Measurements from ENCODE around the gene PIPOX.

The PIPOX gene

DNA sequence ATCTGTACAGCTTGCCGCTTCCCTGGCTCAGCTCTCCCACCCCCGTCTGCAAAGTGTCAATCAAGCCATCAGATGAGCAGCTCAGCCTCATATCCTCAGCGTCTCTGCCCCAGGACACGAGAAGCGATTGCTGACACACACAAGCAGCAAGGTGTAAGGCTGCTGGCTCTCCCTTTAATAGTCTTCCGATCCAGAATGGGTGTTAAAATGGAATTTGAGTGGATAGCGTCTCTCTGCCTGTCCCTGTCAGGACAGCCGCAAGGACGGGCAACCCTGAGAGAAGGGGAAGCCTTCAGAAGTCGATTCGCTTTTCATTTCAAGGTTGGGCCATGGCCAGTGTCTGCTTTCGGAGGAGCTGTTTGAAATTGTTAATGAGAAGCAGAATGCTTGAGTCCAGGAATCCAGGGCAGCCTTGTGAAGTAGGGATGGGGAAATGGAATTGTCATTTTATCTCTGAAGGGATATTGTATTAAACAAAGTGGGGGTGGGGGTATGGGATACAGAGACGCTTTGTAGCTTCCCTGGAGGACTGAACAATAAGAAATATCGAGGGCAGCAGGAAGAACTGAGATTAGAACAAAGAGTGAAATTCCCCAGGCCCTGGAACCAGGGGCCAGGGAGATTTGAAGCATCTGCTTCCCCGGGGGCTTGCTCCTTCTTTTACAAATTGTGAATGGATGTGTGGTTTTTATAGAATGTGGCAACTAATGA is 4.7 kb upstream of the PIPOX start:
- H3K9me3 ChIP-seq (ENCODE audit: control insufficient read depth, insufficient read depth, low read depth, low read length), result peaks cover 24% of the 10 kb centered on the region
- peak overlapping the region; percentile 35; the same call in 1 of the 2 replicates for H3K27ac ChIP-seq (ENCODE audit: low read depth, low read length)
- H3K4me1 ChIP-seq (ENCODE audit: control insufficient read depth, insufficient read depth, low read length), result peaks cover 58% of the 10 kb centered on the region
- no peak overlapping the region for H3K4me3 ChIP-seq (ENCODE audit: low read depth, low read length)
- peak overlapping the region; percentile 36 for H3K9ac ChIP-seq (ENCODE audit: low read length)
- H3K27me3 ChIP-seq (ENCODE audit: control insufficient read depth, insufficient read depth, low read length), result no peaks in the 10 kb centered on the region
- no peaks in the 10 kb centered on the region for H3K36me3 ChIP-seq (ENCODE audit: control insufficient read depth, insufficient read depth, low read length)

DNA sequence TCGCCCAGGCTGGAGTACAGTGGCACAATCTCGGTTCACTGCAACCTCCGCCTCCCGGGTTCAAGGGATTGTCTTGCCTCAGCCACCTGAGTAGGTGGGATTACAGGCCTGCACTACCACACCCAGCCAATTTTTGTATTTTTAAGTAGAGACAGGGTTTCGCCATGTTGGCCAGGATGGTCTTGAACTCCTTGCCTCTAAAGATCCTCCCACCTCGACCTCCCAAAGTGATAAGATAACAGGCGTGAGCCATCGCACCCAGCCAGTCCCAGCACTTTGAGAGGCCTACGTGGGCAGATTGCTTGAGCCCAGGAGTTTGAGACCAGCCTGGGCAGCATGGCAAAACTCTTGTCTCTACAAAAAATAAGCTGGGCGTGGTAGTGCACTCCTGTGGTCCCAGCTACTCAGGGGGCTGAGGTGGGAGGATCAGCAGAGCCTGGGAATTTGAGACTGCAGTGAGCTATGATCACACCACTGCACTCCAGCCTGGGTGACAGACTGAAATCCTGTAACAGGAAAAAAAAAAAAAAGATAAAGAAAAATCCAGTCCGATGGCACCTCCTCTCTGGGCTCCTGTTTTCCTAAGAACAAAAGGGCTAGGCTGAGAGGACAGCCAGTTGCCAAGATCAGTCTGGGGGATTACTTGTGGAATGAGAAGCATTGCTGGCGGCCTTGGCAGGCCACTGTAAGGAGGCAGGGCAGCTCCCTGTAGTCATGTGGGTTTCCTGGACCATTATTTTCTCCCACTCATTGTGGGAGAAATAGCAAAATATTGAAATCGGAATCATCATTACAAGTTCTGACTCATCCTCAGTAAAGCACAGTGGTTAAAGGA is 3.0 kb upstream of the PIPOX start:
- no peaks in the 10 kb centered on the region for H3K27me3 ChIP-seq (ENCODE audit: control insufficient read depth, insufficient read depth, low read length)
- peaks cover 10% of the 10 kb centered on the region for H3K9me3 ChIP-seq (ENCODE audit: control insufficient read depth, insufficient read depth, low read depth, low read length)
- H3K9ac ChIP-seq (ENCODE audit: low read length), result no peak overlapping the region
- peaks cover 3% of the 10 kb centered on the region; the same call in 1 of the 2 replicates for H3K36me3 ChIP-seq (ENCODE audit: control insufficient read depth, insufficient read depth, low read length)
- peaks cover 70% of the 10 kb centered on the region for H3K4me1 ChIP-seq (ENCODE audit: control insufficient read depth, insufficient read depth, low read length)
- H3K27ac ChIP-seq (ENCODE audit: low read depth, low read length), result no peak overlapping the region; the same call in 1 of the 2 replicates
- no peak overlapping the region for H3K4me3 ChIP-seq (ENCODE audit: low read depth, low read length)

DNA sequence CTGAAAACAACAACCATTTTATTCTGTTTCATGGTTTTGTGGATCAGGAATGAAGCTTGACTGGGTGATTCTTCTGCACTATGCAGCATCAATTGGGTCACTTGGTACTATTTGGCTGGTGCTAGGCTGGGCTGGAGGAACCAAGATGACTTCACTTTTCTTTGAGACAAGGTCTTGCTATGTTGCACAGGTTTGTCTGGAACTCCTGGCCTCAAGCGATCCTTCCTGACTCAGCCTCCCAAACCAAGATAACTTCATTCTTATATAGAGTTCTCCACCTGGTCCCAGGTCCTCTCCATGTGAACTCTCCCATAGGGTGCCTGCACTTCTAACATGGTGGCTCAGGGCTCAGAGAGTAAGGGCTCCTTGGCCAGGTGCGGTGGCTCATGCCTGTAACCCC is 1.9 kb upstream of the PIPOX start:
- Histone ChIP-seq H3K4me3 (ENCODE audit: low read depth, low read length) (no peak overlapping the region), H3K4me1 (ENCODE audit: control insufficient read depth, insufficient read depth, low read length) (peaks cover 72% of the 10 kb centered on the region), H3K9me3 (ENCODE audit: control insufficient read depth, insufficient read depth, low read depth, low read length) (no peaks in the 10 kb centered on the region), H3K9ac (ENCODE audit: low read length) (no peak overlapping the region), H3K27ac (ENCODE audit: low read depth, low read length) (no peak overlapping the region), H3K36me3 (ENCODE audit: control insufficient read depth, insufficient read depth, low read length) (peaks cover 5% of the 10 kb centered on the region; the same call in 1 of the 2 replicates), H3K27me3 (ENCODE audit: control insufficient read depth, insufficient read depth, low read length) (no peaks in the 10 kb centered on the region)

DNA sequence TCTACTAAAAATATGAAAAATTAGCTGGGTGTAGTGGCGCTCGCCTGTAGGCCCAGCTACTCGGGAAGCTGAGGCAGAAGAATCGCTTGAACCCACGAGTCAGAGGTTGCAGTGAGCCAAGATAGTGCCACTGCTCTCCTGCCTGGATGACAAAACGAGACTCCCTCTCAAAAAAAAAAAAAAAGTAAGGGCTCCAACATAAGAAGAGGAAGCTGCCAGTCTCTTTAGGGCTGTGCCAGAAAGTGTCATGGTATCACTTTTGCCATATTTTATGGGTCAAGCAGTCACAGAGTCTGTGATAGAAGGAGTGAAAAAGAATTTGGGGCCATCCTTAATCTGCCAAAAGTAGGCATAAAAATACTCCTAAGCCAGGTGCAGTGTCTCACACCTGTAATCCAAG is 1.4 kb upstream of the PIPOX start:
- Histone ChIP-seq H3K9me3 (ENCODE audit: control insufficient read depth, insufficient read depth, low read depth, low read length) (no peaks in the 10 kb centered on the region), H3K27me3 (ENCODE audit: control insufficient read depth, insufficient read depth, low read length) (no peaks in the 10 kb centered on the region), H3K4me3 (ENCODE audit: low read depth, low read length) (no peak overlapping the region), H3K4me1 (ENCODE audit: control insufficient read depth, insufficient read depth, low read length) (peaks cover 71% of the 10 kb centered on the region), H3K9ac (ENCODE audit: low read length) (peak overlapping the region; percentile 90), H3K27ac (ENCODE audit: low read depth, low read length) (peak overlapping the region; percentile 95), H3K36me3 (ENCODE audit: control insufficient read depth, insufficient read depth, low read length) (peaks cover 5% of the 10 kb centered on the region; the same call in 1 of the 2 replicates)

DNA sequence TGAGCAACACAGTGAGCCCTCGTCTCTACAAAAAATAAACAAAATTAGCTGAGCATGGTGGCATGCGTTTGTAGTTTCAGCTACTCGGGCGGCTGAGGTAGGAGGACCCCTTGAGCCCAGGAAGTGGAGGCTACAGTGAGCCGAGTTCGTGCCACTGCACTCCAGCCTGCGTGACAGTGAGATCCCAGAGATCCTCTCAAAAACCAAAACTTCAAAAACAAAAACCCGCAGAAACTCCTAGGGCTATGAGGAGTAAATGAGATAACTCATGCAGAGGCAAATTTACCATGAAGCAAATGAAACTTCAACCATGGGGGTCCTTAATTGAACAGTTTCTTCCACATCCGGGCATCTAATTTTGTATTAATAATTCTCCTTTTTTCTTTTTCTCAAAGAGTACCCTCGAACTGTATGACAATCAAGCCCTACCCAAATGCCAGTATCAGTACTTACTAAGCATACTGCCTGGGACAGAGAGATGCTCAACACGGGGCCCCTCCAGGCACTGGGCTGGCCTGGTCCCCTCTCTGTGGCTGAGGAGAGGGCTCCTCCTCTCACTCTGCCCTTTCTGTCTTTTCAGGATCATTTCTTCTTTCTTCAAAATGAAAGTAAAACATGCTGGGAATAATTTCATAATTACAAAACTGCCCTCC is 789 bp upstream of the PIPOX start:
- H3K36me3 ChIP-seq (ENCODE audit: control insufficient read depth, insufficient read depth, low read length), result peaks cover 5% of the 10 kb centered on the region; the same call in 1 of the 2 replicates
- H3K9me3 ChIP-seq (ENCODE audit: control insufficient read depth, insufficient read depth, low read depth, low read length), result no peaks in the 10 kb centered on the region
- no peaks in the 10 kb centered on the region for H3K27me3 ChIP-seq (ENCODE audit: control insufficient read depth, insufficient read depth, low read length)
- peak overlapping the region; percentile 90 for H3K9ac ChIP-seq (ENCODE audit: low read length)
- H3K4me3 ChIP-seq (ENCODE audit: low read depth, low read length), result no peak overlapping the region
- peaks cover 68% of the 10 kb centered on the region for H3K4me1 ChIP-seq (ENCODE audit: control insufficient read depth, insufficient read depth, low read length)
- peak overlapping the region; percentile 95 for H3K27ac ChIP-seq (ENCODE audit: low read depth, low read length)

DNA sequence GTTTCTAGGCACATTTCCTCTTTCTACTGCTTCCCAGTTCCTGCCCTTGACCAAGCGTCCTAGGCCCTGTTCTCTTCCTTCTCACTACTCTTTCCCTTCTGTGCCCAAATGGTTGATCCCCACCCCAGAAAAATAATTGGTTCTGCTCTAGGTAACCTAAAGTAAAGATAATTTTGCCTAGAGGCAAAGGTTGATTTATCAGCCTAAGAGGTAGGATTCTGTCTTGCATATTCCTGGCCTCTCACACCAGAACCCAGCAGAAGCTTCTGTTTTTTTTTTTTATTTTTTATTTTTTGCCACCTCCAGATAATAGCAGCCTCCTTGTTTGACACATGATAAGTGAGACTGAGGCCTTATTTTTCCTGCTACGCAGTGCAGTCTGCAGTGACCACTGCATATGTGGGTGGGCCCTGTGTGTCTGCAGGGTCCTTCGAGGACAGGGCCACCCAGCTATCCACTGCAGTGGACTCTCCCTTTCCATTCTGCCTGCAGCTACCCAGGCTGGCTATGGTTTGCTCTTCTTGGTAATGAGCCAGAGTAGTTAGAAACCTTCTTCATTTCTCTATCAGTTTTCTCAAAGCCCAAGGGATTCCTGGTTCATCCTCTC is 701 bp downstream of the PIPOX start:
- peaks cover 61% of the 10 kb centered on the region for H3K4me1 ChIP-seq (ENCODE audit: control insufficient read depth, insufficient read depth, low read length)
- no peaks in the 10 kb centered on the region for H3K9me3 ChIP-seq (ENCODE audit: control insufficient read depth, insufficient read depth, low read depth, low read length)
- H3K27ac ChIP-seq (ENCODE audit: low read depth, low read length), result peak overlapping the region; percentile 95
- no peaks in the 10 kb centered on the region for H3K27me3 ChIP-seq (ENCODE audit: control insufficient read depth, insufficient read depth, low read length)
- peaks cover 5% of the 10 kb centered on the region; the same call in 1 of the 2 replicates for H3K36me3 ChIP-seq (ENCODE audit: control insufficient read depth, insufficient read depth, low read length)
- peak overlapping the region; percentile 44; the same call in 1 of the 2 replicates for H3K4me3 ChIP-seq (ENCODE audit: low read depth, low read length)
- H3K9ac ChIP-seq (ENCODE audit: low read length), result peak overlapping the region; percentile 90

DNA sequence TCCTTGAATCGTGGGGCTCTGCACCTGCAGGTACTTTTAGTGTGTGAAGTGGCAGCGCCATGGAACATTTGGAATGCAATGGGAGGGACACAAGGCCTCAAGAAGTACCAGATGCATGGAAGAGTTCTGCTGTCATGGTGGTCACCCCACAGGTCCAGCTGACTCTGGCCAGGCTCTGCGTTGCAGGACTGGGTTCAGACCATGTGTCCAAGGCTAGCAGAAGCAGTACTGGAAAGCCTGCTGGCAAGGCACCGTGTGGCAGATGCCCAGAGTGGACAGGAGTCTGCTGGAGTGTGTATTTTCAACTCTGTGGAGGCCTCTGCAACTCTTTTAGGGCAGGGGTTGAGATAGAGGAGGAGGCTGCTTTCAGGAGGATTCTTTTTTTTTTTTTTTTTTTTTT is 2.1 kb downstream of the PIPOX start:
- Histone ChIP-seq H3K4me3 (ENCODE audit: low read depth, low read length) (no peak overlapping the region), H3K9ac (ENCODE audit: low read length) (no peak overlapping the region), H3K36me3 (ENCODE audit: control insufficient read depth, insufficient read depth, low read length) (peaks cover 5% of the 10 kb centered on the region; the same call in 1 of the 2 replicates), H3K4me1 (ENCODE audit: control insufficient read depth, insufficient read depth, low read length) (peaks cover 58% of the 10 kb centered on the region), H3K27me3 (ENCODE audit: control insufficient read depth, insufficient read depth, low read length) (no peaks in the 10 kb centered on the region), H3K27ac (ENCODE audit: low read depth, low read length) (no peak overlapping the region), H3K9me3 (ENCODE audit: control insufficient read depth, insufficient read depth, low read depth, low read length) (no peaks in the 10 kb centered on the region)

DNA sequence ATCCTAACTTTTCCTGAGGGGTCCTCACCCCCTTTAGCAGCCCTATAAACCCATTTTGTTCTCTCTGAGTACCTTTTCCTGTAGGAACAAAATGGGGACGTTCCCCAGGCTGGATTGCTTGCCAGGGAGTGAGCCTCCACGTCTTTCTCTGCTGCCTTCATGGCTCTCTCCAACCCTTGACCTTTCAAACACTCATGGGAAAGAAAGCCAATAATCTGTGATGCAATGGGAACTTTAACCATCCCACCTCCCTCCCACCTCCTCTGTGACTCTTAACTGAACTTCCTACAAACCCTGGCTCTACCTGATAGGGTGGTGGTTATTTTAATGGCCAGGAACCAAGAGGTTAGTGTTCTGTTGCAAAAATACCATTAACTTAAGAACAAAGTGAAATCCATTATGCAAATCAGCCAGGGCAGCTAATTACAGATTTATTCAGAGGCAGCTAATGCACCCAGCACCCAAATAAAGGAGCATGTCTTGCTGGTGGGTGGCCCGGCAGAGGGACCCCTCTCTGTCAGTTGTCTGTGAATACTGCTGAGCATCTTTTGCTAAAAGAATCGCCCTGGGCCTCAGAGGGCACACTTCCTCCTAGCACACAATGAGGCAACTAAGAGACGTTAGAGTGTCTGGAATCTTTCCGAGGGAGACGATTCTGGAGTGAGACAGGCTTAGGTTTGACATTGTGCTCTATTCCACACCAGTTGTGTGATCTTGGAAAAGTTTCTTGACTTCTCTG is 3.0 kb downstream of the PIPOX start:
- H3K36me3 ChIP-seq (ENCODE audit: control insufficient read depth, insufficient read depth, low read length), result peaks cover 5% of the 10 kb centered on the region; the same call in 1 of the 2 replicates
- H3K4me1 ChIP-seq (ENCODE audit: control insufficient read depth, insufficient read depth, low read length), result peaks cover 53% of the 10 kb centered on the region
- no peak overlapping the region for H3K9ac ChIP-seq (ENCODE audit: low read length)
- no peaks in the 10 kb centered on the region for H3K27me3 ChIP-seq (ENCODE audit: control insufficient read depth, insufficient read depth, low read length)
- H3K4me3 ChIP-seq (ENCODE audit: low read depth, low read length), result no peak overlapping the region
- H3K9me3 ChIP-seq (ENCODE audit: control insufficient read depth, insufficient read depth, low read depth, low read length), result no peaks in the 10 kb centered on the region
- H3K27ac ChIP-seq (ENCODE audit: low read depth, low read length), result no peak overlapping the region

DNA sequence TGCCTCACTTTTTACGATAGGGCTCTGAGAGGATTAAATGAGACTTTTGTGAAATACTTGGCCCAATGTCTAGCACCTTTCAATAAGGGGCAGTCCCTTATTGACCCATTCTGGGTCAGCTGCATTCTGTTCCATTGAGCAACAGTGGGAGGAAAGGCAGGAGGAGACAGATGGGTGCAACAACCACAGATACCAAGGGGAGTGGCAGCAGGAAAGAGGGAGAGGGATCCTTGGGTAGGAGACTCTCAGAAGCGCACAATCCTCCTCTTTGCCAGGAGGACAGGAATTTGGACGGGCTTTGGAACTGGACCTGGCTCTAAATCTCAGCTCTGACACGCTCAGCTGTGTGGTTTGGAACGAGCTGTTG is 3.5 kb downstream of the PIPOX start:
- Histone ChIP-seq H3K27me3 (ENCODE audit: control insufficient read depth, insufficient read depth, low read length) (no peaks in the 10 kb centered on the region), H3K9ac (ENCODE audit: low read length) (no peak overlapping the region), H3K4me3 (ENCODE audit: low read depth, low read length) (no peak overlapping the region), H3K4me1 (ENCODE audit: control insufficient read depth, insufficient read depth, low read length) (peaks cover 53% of the 10 kb centered on the region), H3K27ac (ENCODE audit: low read depth, low read length) (no peak overlapping the region), H3K9me3 (ENCODE audit: control insufficient read depth, insufficient read depth, low read depth, low read length) (no peaks in the 10 kb centered on the region), H3K36me3 (ENCODE audit: control insufficient read depth, insufficient read depth, low read length) (peaks cover 5% of the 10 kb centered on the region; the same call in 1 of the 2 replicates)

Measured in HUES6 (cell line).